Kidney (tissue), 14 donors: ENCODE results near the gene TMEM30B. TPM values are rescaled to one million over a fixed set of nuclear protein-coding genes. Genes with fewer than 3 reads are reported as not detected.

ENCODE experiments used
- DNase-seq, 5 donors: peaks; one replicate each; pipeline ENCODE4 v3.0.0-alpha.2; 2013 to 2020
- FAIRE-seq: peaks from 2 replicates; lab custom pipeline; 2012; peaks lifted over from hg19 to GRCh38; lab: Jason Lieb, UNC
- H3K27ac ChIP-seq, 2 donors: one replicate each; pipeline ENCODE4 v1.7.0; 2013; ENCODE audit warnings: low read depth in 2 of 2, low read length in 2 of 2, inconsistent platforms in 1 of 2
- H3K27me3 ChIP-seq: one replicate; pipeline ENCODE4 v1.7.1; 2013; ENCODE audit warnings: low read length, inconsistent platforms; ENCODE audit not compliant: control insufficient read depth, insufficient read depth
- H3K36me3 ChIP-seq, 3 donors: one replicate each; pipeline versions ENCODE4 v1.7.0 to v1.7.1; 2013; ENCODE audit warnings: low read length in 3 of 3, control low read depth in 1 of 3, inconsistent platforms in 1 of 3; ENCODE audit not compliant: insufficient read depth in 3 of 3, control insufficient read depth in 2 of 3
- H3K4me1 ChIP-seq, 3 donors: one replicate each; pipeline versions ENCODE4 v1.7.0 to v1.7.1; 2013; ENCODE audit warnings: low read length in 3 of 3, inconsistent platforms in 1 of 3, low read depth in 1 of 3; ENCODE audit not compliant: control insufficient read depth in 2 of 3, insufficient read depth in 2 of 3
- H3K4me3 ChIP-seq, 3 donors: one replicate each; pipeline versions ENCODE4 v1.7.0 to v1.8.1; 2013; ENCODE audit warnings: low read length in 3 of 3, control low read depth in 1 of 3, inconsistent platforms in 1 of 3
- H3K9ac ChIP-seq, 3 donors: one replicate each; pipeline versions ENCODE4 v1.7.0 to v1.7.1; 2013; ENCODE audit warnings: low read length in 3 of 3, control low read depth in 1 of 3, inconsistent platforms in 1 of 3
- H3K9me3 ChIP-seq, 3 donors: one replicate each; pipeline versions ENCODE4 v1.7.0 to v1.7.1; 2013; ENCODE audit warnings: low read length in 3 of 3, control low read depth in 1 of 3, inconsistent platforms in 1 of 3; ENCODE audit not compliant: control insufficient read depth in 2 of 3, insufficient read depth in 1 of 3
- intact Hi-C: fragments of 100-400 bp; cut with DNase I; formaldehyde crosslinking; loops from one replicate; pipeline ENCODE4 v1.11.1; 2022
- polyA plus RNA-seq: library from polyadenylated mRNA; stranded (reverse); fragments of 350-450 nt; fragmentation: Illumina TruSeq; extraction: RNeasy Lipid Tissue Mini Kit (QIAGEN cat#74804); gene quantifications from one replicate; pipeline ENCODE4 v1.2.3, GENCODE V29; 2014; ENCODE audit warnings: low read depth, low replicate concordance; ENCODE audit not compliant: insufficient read depth
- total RNA-seq: library from RNA; stranded (reverse); fragmentation: NEBNext Ultra II Directional; extraction: Animal tissue kit (Norgen Biotek cat#: 25700); gene quantifications from one replicate; pipeline ENCODE4 v1.2.1, GENCODE V29; 2021
- TF ChIP-seq, protein P1 (sequence below): IDR thresholded peaks from 3 replicates; pipeline ENCODE4 v1.5.1; 2012; ENCODE audit warnings: mild to moderate bottlenecking, moderate library complexity, borderline replicate concordance; ENCODE audit not compliant: insufficient read depth; ENCODE audit errors: extremely low read depth
- donor health status: control.
- donor health status: control.
- donor health status: control.
- donor health status: control.
- donor health status: control.
- donor health status: DM: yes; HTN: yes; CAD: no.
- donor health status: Normal renal cell carcinoma (clear cell type).

Gene TMEM30B
- total and polyA plus RNA-seq, 2 donors from 2014 or later, result 9.4 to 20.4 TPM

DNA sequence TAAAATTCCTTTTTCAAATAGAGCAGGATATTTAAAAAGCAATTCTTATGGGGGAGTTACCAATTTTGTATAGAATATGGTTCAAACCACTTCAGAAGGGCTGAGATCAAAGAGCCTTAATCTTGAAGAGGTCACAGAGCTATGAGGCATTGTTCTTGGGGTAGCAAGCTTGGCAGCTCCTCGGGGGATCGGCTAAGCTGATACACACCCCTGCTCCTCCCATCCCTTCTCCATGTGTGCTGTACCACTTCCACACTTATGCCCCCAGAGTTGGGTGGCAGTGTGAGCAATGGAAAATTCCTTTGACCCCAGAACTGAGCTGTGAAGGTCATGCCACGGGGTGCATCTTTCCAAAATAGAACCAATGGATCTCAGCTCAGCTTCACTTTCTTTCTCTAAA is 15.0 kb upstream of the TMEM30B start:
- Histone ChIP-seq H3K4me3 (no peak overlapping the region), H3K36me3 (no peaks in the 10 kb centered on the region), H3K4me1 (no peaks in the 10 kb centered on the region), H3K27ac (no peak overlapping the region), H3K9ac (no peak overlapping the region), H3K9me3 (no peaks in the 10 kb centered on the region), H3K27me3 (no peaks in the 10 kb centered on the region)
- no peak for FAIRE-seq
- TF ChIP-seq, protein P1, sequence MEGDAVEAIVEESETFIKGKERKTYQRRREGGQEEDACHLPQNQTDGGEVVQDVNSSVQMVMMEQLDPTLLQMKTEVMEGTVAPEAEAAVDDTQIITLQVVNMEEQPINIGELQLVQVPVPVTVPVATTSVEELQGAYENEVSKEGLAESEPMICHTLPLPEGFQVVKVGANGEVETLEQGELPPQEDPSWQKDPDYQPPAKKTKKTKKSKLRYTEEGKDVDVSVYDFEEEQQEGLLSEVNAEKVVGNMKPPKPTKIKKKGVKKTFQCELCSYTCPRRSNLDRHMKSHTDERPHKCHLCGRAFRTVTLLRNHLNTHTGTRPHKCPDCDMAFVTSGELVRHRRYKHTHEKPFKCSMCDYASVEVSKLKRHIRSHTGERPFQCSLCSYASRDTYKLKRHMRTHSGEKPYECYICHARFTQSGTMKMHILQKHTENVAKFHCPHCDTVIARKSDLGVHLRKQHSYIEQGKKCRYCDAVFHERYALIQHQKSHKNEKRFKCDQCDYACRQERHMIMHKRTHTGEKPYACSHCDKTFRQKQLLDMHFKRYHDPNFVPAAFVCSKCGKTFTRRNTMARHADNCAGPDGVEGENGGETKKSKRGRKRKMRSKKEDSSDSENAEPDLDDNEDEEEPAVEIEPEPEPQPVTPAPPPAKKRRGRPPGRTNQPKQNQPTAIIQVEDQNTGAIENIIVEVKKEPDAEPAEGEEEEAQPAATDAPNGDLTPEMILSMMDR, result no peak
- no peak for DNase-seq
- intact Hi-C loops, result loop anchor here (10.0 kb wide), 1 partner anchor 159 kb away; no protein-coding TSS in a partner anchor

DNA sequence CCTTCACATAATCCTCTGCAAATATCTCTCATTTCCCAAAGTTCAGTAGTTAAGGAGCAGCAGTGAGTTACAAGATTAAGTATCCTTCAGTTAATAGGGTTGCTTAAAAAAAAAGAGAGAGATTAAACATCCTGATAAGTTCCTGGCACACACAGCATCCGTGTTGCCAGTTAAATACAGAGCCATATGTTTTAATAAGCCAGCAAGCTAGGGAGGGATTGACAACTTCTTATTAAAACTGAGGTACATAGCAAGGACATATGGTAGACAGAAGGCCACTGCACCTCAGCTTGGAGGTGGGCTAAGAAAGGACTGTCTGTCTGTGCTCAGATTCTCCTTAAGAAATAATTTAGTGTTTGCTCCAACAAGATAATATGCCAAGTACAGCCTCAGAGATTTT is 9.6 kb upstream of the TMEM30B start:
- H3K36me3 ChIP-seq, result no peaks in the 10 kb centered on the region
- FAIRE-seq, result no peak
- no peak for DNase-seq
- H3K4me1 ChIP-seq, result no peaks in the 10 kb centered on the region
- no peak overlapping the region for H3K4me3 ChIP-seq
- TF ChIP-seq, protein P1, result no peak
- H3K27ac ChIP-seq, result no peak overlapping the region
- H3K9ac ChIP-seq, result no peak overlapping the region
- intact Hi-C loops, result loop anchor here (10.0 kb wide), 1 partner anchor 164 kb away; no protein-coding TSS in a partner anchor
- no peaks in the 10 kb centered on the region for H3K9me3 ChIP-seq
- H3K27me3 ChIP-seq, result no peaks in the 10 kb centered on the region

DNA sequence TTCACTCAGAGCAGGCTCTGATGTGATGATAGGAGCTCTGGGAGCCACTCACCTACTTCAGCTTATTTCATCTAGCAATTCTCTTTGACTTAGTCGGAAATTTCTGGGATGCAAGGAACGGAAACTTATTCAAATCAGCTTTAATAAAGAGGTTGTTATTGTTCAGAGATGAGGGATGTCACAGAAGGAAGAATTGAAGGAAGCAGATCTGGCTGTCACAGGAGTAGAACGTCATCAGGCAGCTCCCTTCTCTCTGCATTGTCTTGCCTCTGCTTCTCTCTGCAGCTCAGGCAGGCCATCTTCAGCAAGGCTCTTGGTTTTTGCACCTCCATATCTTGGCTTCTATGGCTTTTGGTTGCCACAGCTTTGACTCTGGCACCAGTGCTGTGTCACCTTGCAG is 7.6 kb upstream of the TMEM30B start:
- H3K4me1 ChIP-seq, result no peaks in the 10 kb centered on the region
- TF ChIP-seq, protein P1, result no peak
- no peak overlapping the region for H3K4me3 ChIP-seq
- H3K9ac ChIP-seq, result no peak overlapping the region
- no peak for DNase-seq
- H3K27me3 ChIP-seq, result no peaks in the 10 kb centered on the region
- no peak overlapping the region for H3K27ac ChIP-seq
- FAIRE-seq, result no peak
- no peaks in the 10 kb centered on the region for H3K36me3 ChIP-seq
- no peaks in the 10 kb centered on the region for H3K9me3 ChIP-seq
- intact Hi-C loops, result no loop called here

DNA sequence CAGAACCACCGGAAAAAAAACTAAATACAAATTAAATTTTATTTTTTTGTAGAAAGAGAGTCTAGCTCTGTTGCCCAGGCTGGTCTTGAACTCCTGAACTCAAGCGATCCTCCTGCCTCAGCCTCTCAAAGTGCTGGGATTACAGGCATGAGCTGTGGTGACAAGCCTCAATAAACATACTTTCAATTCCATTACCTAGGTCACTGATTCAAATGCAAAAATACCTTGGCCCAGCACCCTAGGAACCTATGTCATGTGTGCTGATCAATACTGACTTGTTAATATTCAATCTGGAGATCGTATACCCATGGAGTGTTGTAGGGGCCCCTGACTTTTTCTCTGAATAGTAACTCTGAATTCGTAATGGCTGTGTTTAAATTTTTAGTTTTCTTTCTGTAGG is 7.1 kb upstream of the TMEM30B start:
- H3K4me3 ChIP-seq, result no peak overlapping the region
- H3K27me3 ChIP-seq, result no peaks in the 10 kb centered on the region
- no peak for FAIRE-seq
- no peaks in the 10 kb centered on the region for H3K9me3 ChIP-seq
- no peaks in the 10 kb centered on the region for H3K36me3 ChIP-seq
- TF ChIP-seq, protein P1, result no peak
- no peaks in the 10 kb centered on the region for H3K4me1 ChIP-seq
- H3K27ac ChIP-seq, result no peak overlapping the region
- DNase-seq, result no peak
- intact Hi-C loops, result no loop called here
- no peak overlapping the region for H3K9ac ChIP-seq
